HG03066 (cell line): ENCODE measurements around the gene NCMAP.

Experiments used
- ATAC-seq: cut with Tn5 transposase; IDR thresholded peaks from one replicate; pipeline ENCODE4 v1.9.1; 2021; ENCODE audit warnings: low read depth; ENCODE audit not compliant: unreplicated experiment

NCMAP gene

GRCh38 chr1:24567792-24568388 lies 12.0 kb downstream of the NCMAP start:
- no peak for ATAC-seq

GRCh38 chr1:24568475-24568874 lies 12.6 kb downstream of the NCMAP start:
- no peak for ATAC-seq

- no peak for ATAC-seq
Measured at GRCh38 chr1:24570265-24571125, 14.6 kb downstream of the NCMAP start.

GRCh38 chr1:24572301-24572700 lies 16.4 kb downstream of the NCMAP start:
- ATAC-seq, result no peak

GRCh38 chr1:24575905-24576587 lies 20.2 kb downstream of the NCMAP start:
- ATAC-seq, result no peak

- ATAC-seq, result no peak
Measured at GRCh38 chr1:24578846-24579245, 23.0 kb downstream of the NCMAP start.

GRCh38 chr1:24580756-24581155 lies 24.9 kb downstream of the NCMAP start:
- no peak for ATAC-seq

- ATAC-seq, result no peak
Measured at GRCh38 chr1:24584171-24584647, 28.3 kb downstream of the NCMAP start.

- ATAC-seq, result no peak
Measured at GRCh38 chr1:24586119-24586518, 30.2 kb downstream of the NCMAP start.

GRCh38 chr1:24586970-24587820 lies 31.3 kb downstream of the NCMAP start:
- ATAC-seq, result no peak

GRCh38 chr1:24588573-24588972 lies 32.7 kb downstream of the NCMAP start:
- no peak for ATAC-seq

- ATAC-seq, result no peak
Measured at GRCh38 chr1:24589200-24589599, 33.3 kb downstream of the NCMAP start.

GRCh38 chr1:24591781-24592180 lies 35.9 kb downstream of the NCMAP start:
- ATAC-seq, result no peak

GRCh38 chr1:24594328-24594598 lies 38.4 kb downstream of the NCMAP start:
- ATAC-seq, result no peak

- ATAC-seq, result no peak
Measured at GRCh38 chr1:24596401-24596880, 40.6 kb downstream of the NCMAP start.

GRCh38 chr1:24599265-24599664 lies 43.4 kb downstream of the NCMAP start:
- no peak for ATAC-seq

- no peak for ATAC-seq
Measured at GRCh38 chr1:24600551-24600950, 44.7 kb downstream of the NCMAP start.

- ATAC-seq, result no peak
Measured at GRCh38 chr1:24605534-24606295, 49.8 kb downstream of the NCMAP start.

GRCh38 chr1:24606296-24606605 lies 50.4 kb downstream of the NCMAP start:
- no peak for ATAC-seq

- ATAC-seq, result no peak
Measured at GRCh38 chr1:24606621-24607020, 50.7 kb downstream of the NCMAP start.
